HFF-Myc (cell line): Measurements from ENCODE around the gene E2F6.

Source experiments
- DNase-seq: peaks from one replicate; pipeline ENCODE4 v3.0.0-alpha.2; 2011; ENCODE audit warnings: low read depth; ENCODE audit errors: extremely low read depth
- H3K4me3 ChIP-seq: replicated peaks from 2 replicates; pipeline ENCODE4 v1.5.1; 2011; ENCODE audit warnings: low read depth, mild to moderate bottlenecking, control low read depth, low read length
- CTCF ChIP-seq: IDR thresholded peaks from 2 replicates; pipeline ENCODE4 v1.5.1; 2012; ENCODE audit warnings: mild to moderate bottlenecking, low read depth, low read length, control low read depth; ENCODE audit errors: missing control alignments

Gene E2F6

GRCh38 chr2:11411768-11412448, 54.1 kb downstream of the E2F6 start:
- TF ChIP-seq CTCF, result peak; percentile 86
- no peak overlapping the region for H3K4me3 ChIP-seq
- DNase-seq, result no peak

- no peak for TF ChIP-seq CTCF
- DNase-seq, result no peak
- H3K4me3 ChIP-seq, result no peak overlapping the region
Measured at GRCh38 chr2:11411244-11411643, 54.7 kb downstream of the E2F6 start.

- TF ChIP-seq CTCF, result no peak
- no peak for DNase-seq
- no peak overlapping the region for H3K4me3 ChIP-seq
Measured at GRCh38 chr2:11410101-11410500, 55.9 kb downstream of the E2F6 start.

- no peak for DNase-seq
- no peak overlapping the region for H3K4me3 ChIP-seq
- no peak for TF ChIP-seq CTCF
Measured at GRCh38 chr2:11409572-11409959, 56.4 kb downstream of the E2F6 start.

GRCh38 chr2:11408959-11409571, 56.9 kb downstream of the E2F6 start:
- no peak for DNase-seq
- no peak for TF ChIP-seq CTCF
- no peak overlapping the region for H3K4me3 ChIP-seq

GRCh38 chr2:11407413-11407812, 58.5 kb downstream of the E2F6 start:
- no peak for TF ChIP-seq CTCF
- no peak for DNase-seq
- H3K4me3 ChIP-seq, result no peak overlapping the region

GRCh38 chr2:11406958-11407381, 59.0 kb downstream of the E2F6 start:
- H3K4me3 ChIP-seq, result no peak overlapping the region
- no peak for TF ChIP-seq CTCF
- peak; percentile 52 for DNase-seq
